ENCODE data around the gene CHCHD6.

DNA sequence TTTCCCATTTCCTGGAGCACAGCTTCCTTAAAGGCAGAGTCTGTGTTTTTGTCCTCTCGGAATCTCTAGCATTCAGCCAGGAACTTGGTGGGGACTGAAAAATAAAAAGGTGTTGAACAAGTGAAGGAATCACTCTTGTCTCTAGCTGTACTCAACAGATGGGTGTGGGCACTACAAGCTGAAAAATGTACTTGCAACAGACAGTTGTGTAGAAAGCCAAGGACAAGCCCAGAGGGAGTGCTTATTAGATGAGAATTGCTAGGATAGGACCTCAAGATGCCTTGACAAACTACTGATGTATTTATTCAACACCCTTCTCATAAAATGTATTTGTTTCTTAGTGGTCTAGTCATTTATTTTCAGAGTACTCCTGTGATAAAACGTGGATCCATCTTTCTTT, 95.1 kb downstream of the CHCHD6 start:
- TF ChIP-seq, protein P1, sequence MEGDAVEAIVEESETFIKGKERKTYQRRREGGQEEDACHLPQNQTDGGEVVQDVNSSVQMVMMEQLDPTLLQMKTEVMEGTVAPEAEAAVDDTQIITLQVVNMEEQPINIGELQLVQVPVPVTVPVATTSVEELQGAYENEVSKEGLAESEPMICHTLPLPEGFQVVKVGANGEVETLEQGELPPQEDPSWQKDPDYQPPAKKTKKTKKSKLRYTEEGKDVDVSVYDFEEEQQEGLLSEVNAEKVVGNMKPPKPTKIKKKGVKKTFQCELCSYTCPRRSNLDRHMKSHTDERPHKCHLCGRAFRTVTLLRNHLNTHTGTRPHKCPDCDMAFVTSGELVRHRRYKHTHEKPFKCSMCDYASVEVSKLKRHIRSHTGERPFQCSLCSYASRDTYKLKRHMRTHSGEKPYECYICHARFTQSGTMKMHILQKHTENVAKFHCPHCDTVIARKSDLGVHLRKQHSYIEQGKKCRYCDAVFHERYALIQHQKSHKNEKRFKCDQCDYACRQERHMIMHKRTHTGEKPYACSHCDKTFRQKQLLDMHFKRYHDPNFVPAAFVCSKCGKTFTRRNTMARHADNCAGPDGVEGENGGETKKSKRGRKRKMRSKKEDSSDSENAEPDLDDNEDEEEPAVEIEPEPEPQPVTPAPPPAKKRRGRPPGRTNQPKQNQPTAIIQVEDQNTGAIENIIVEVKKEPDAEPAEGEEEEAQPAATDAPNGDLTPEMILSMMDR (IDR thresholded peaks at IDR 0.05): no peak
- no peak for TF ChIP-seq POLR2A (IDR thresholded peaks at IDR 0.05)
